GM10266 (cell line): ENCODE data around the gene SPON2.

Experiments
- DNase-seq: peaks from one replicate; pipeline ENCODE4 v3.0.0; 2012; ENCODE audit errors: extremely low spot score
- TF ChIP-seq, protein P1 (sequence below): IDR thresholded peaks from 2 replicates; pipeline ENCODE4 v1.5.1; 2012; ENCODE audit warnings: mild to moderate bottlenecking, low read depth; ENCODE audit not compliant: control insufficient read depth, insufficient read depth; ENCODE audit errors: missing control alignments

The SPON2 gene

DNA sequence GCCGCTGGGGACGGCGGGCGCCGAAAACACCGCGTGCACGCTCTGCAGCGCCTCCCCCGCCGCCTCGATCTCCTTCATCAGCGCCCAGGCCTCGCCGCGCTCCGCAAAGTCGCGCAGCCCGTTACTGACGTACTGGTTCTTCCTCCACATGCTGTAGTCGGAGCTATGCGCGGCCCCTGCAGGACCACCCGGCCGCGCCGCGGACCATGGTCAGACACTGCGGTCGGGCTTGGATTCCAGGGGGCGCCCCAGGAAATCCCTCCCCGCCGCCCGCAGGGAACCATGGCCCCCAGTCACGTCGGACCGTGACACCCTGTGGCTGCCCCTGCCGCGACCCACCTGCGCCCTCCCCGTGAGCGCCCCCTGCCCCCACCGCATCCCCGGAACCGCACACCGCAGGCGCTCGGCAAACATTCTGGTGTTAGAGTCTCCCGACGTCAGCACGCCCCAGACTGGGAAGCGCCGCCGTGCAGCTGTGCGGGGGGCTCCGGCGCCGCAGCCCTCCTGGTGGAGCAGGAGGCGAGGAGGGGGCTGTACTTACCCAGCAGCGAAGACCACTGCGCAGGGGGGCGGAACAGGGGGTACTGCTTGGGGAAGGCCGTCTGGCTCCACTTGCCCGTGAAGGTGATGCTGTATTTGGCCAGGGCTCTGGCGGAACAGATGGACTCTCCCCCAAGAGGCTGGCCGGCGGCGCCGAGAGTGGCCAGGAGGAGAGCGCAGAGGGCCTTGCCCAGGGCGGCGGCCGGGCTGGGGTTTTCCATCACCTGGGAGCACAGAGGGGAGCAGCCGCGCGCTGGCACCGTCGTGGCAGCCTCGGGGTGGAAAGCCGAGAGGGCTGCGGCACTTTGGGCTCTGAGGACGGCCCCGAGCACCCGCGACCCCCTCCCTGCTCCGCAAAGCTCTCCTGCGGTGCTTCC, 814 bp downstream of the SPON2 start:
- TF ChIP-seq, protein P1, sequence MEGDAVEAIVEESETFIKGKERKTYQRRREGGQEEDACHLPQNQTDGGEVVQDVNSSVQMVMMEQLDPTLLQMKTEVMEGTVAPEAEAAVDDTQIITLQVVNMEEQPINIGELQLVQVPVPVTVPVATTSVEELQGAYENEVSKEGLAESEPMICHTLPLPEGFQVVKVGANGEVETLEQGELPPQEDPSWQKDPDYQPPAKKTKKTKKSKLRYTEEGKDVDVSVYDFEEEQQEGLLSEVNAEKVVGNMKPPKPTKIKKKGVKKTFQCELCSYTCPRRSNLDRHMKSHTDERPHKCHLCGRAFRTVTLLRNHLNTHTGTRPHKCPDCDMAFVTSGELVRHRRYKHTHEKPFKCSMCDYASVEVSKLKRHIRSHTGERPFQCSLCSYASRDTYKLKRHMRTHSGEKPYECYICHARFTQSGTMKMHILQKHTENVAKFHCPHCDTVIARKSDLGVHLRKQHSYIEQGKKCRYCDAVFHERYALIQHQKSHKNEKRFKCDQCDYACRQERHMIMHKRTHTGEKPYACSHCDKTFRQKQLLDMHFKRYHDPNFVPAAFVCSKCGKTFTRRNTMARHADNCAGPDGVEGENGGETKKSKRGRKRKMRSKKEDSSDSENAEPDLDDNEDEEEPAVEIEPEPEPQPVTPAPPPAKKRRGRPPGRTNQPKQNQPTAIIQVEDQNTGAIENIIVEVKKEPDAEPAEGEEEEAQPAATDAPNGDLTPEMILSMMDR: no peak
- DNase-seq: no peak

DNA sequence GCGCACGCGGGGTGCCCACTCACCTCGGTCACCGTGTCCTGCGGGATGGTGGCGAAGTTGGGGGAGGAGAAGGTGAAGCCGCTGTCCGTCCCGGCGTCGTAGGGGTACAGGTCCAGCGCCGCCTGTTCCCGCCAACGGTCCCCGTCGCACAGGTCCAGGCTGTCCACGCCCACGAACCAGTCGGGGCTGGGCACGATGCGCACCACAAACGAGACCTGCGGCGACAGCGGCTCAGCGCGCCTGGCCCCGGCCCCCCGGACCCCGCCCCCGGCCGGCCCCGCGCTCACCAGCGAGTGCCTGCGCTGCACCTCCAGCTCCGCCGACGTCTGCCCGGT, 1.4 kb downstream of the SPON2 start:
- no peak for DNase-seq
- TF ChIP-seq, protein P1: no peak

DNA sequence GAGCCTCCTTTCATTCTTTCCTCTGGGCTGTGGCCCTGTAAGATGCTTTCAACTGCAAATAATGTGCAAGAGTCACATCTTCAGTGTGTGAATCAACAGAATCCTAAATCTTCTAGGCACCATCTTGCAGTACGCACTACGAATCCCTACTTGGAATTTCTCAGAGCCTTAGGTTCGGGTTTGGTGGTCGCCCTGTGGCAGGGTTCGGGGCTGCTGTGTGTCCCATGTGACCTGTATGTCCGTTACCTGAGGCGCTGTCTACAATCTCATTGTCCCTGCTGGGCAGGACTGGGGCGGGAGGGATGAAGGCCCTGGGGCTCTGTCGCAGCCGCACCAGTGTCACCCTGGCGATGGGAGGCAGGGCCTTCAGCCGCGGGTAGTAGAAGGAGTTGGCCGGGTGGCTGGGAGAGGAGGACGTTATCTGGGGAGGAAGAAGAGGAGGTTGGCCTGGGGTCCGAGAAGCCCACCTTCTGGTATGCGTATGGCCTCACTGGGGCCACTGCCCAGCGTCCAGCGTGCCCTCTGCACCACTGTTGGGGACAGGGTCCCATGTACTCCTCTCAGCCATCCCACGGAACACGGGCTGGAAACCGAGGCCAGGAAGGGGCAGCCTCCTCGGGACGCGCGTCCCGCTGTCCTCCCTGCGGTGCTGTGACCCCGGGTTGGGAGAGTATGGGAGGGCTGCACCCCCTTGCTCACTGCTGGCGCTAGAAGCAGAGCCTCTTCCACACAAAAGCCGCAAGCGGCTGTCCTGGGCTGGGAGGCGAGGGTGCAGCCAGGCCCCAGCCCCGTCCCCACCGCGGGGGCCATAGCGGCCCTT, 2.0 kb downstream of the SPON2 start:
- TF ChIP-seq, protein P1: no peak
- DNase-seq: no peak

DNA sequence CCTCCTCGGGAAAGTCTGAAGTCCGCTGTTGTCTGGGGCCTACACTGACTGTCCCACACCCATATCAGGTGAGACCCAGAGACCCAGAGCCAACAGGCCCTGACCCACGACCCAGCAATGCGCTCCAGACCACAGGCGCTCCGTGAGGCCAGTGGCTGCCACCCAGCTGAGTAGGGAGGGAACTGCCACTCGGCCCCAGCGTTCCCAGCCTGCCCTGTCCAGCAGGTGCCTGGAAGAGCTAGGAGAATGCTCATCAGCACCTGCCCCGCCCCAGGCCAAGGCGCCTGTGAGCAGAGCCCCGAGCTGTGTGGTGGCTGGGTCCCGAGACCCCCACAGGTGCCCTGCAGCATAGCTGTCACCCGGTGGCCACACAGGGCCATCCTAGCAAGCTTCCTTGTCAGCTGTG, 2.7 kb downstream of the SPON2 start:
- DNase-seq: no peak
- TF ChIP-seq, protein P1: no peak

DNA sequence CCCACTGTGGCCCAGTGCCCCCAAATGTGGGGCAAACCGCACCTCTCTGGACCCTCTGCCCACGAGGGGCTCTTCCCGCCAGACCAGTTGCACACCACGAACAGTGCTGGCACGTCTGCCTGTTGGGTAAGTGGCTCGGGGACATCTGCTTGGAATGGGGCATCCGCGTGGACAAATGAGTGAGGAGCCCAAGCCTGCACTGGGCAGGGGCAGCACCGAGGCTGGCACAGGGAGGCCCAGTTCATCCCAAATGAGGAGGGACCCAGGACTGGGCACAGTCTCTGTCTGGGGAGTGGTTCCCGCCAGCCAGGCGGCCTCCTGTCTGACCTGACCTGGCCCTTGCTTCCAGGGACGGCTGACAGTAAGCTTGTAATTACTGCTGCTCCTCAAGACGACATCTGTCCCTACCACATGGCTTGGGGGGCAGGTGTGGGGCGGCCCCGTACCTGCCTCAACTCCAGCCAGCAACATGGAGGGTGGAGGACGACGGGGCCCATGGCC, 3.2 kb downstream of the SPON2 start:
- TF ChIP-seq, protein P1: no peak
- DNase-seq: no peak

DNA sequence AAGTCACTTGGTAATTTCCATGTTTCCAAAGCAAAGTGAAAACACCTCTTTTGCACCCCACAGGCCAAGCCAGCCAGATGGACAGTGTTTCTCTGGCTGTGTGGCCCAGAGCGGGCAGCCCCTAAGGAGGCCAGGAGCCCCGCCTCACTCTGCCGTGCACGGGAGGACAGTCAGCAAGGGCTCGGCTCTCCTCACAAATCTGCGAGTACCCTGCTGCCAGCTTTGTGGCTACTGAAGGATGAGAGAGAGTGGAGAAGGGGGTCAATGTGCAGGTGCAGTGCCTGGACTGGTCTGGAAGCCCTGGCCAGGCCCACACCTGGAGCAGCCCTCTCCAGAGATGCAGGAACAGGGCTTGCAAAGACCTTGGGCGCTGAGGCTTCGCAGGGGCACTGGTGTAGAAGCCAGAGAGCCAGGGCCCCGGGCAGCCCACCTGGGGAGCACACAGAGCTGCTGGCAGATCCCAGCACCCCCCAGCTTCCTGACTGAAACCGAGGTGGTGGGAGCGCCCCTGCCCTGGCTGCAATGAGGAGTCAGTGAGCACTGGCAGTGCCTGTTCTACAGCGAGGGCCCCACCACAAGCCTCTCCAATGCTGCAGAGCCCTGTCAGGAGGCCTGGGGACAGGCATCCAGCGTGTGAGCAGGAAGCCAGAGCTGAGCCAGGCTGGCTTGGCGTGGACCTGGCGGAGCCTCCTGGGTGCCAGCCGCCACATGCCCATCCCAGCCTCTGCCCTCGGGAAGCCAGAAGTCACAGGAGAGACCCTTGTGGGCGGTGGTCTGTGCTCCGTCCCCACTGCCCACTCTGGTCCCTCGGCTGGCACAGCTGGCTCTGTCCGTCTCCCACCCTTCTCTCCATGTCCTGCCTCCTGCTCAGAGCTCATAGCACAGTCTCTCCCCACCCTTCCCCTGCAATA, 3.9 kb downstream of the SPON2 start:
- TF ChIP-seq, protein P1: no peak
- DNase-seq: no peak
